ENCODE data around the gene DIRAS1.

DNA sequence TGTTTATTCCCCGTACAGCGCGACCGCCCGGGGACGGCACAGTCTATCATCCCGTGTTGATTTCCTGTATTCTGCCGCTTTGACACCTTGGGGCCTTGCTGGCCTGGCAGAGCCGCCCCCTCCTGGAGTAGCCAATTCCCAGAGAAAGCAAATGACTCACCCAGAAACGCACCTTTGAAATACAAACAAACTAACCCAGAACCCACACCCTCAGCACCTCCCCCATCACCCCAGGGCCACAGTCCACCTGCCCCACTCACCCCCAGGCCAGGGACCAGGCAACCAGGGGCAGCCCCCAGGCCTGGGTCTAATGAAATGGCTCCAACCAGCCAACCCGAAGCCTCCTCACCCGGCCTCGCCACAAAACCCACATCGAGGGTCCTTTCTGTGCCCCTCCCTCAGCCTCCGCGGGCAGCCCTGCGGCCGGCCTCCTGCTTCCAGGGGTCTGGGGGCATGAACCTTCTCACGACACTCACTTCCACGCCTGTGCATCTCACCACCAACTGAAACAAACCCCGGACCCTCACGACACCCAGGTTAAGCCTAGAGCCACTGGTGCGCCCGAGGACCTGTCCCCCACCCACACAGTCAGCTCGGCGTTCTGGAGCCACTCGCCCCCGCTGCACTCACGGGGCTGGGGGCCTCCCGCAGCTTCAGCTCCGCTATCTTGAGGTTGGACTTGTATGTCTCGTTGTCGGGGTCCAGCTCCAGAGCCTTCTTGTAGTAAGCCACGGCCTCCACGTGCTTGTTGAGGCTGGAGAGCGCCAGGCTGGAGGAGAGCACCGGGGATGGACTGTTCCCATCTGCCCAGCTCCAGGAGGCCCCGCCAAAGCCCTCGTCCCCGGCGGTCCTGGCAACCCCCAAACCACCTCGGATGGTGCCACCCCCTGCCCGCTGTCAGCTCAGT lies 41.0 kb upstream of the DIRAS1 start:
- TF ChIP-seq CTCF (conservative IDR thresholded peaks at IDR 0.05; ENCODE audit: low read depth, low read length) (no peak), POLR2A (IDR thresholded peaks at IDR 0.05; ENCODE audit: low read depth, low read length) (no peak), CEBPB (IDR thresholded peaks at IDR 0.05; ENCODE audit: low read depth, low read length) (no peak), RAD21 (IDR thresholded peaks at IDR 0.05; ENCODE audit: low read length) (no peak)
